Sigmoid colon (tissue), 7 donors: Measurements from ENCODE around the gene MRPL38. TPM values are rescaled to one million over a fixed set of nuclear protein-coding genes. Genes with fewer than 3 reads are reported as not detected.
A peak's percentile ranks its signal among the peaks of the same experiment; 100 is the strongest.

Experiments used
- DNase-seq: peaks from one replicate; pipeline ENCODE4 v3.0.0-alpha.2; 2019
- H3K27ac ChIP-seq, 4 donors: fragments of 200-600 bp; sonication (generic); one replicate each; pipeline ENCODE4 v1.5.1; 2016 to 2019; ENCODE audit warnings: mild to moderate bottlenecking in 1 of 4
- H3K27me3 ChIP-seq, 3 donors: fragments of 200-600 bp; sonication (generic); one replicate each; pipeline ENCODE4 v1.5.1; 2019; ENCODE audit warnings: mild to moderate bottlenecking in 1 of 3
- H3K36me3 ChIP-seq, 4 donors: fragments of 200-600 bp; sonication (generic); one replicate each; pipeline ENCODE4 v1.5.1; 2016 to 2019
- H3K4me1 ChIP-seq, 4 donors: fragments of 200-600 bp; sonication (generic); one replicate each; pipeline ENCODE4 v1.5.1; 2017 to 2019
- H3K4me3 ChIP-seq, 4 donors: fragments of 200-600 bp; sonication (generic); one replicate each; pipeline ENCODE4 v1.5.1; 2017 to 2019; ENCODE audit warnings: mild to moderate bottlenecking in 2 of 4, moderate library complexity in 1 of 4
- H3K9me3 ChIP-seq, 4 donors: fragments of 200-600 bp in 3 of 4; sonication (generic) in 3 of 4; one replicate each; pipeline versions ENCODE4 v1.5.1 to v1.6.1; 2013 to 2019
- EP300 ChIP-seq, 4 donors: sonication (generic); formaldehyde crosslinking; IDR thresholded peaks; one replicate each; pipeline ENCODE4 v1.6.1; 2017; ENCODE audit warnings: antibody characterized with exemption in 4 of 4
- POLR2A ChIP-seq, 2 donors: fragments of 450-650 bp; IDR thresholded peaks; one replicate each; pipeline ENCODE4 v1.6.1; 2016; ENCODE audit warnings: antibody characterized with exemption in 2 of 2, mild to moderate bottlenecking in 2 of 2, moderate library complexity in 2 of 2
- POLR2AphosphoS5 ChIP-seq, 4 donors: sonication (generic); formaldehyde crosslinking; IDR thresholded peaks; one replicate each; pipeline ENCODE4 v1.6.1; 2017; ENCODE audit warnings: antibody characterized with exemption in 4 of 4
- WGBS, 2 donors: extraction: QIAGEN DNeasy Blood & Tissue Kit; methylation state at CpG; one replicate each; pipeline ENCODE4 v1.1.7; 2013; 5-methylcytosine and 5-hydroxymethylcytosine counted together
- intact Hi-C: fragments of 100-400 bp; cut with DNase I; formaldehyde crosslinking; loops from one replicate; pipeline ENCODE4 v1.15.1; 2023
- polyA plus RNA-seq, 3 donors: library from polyadenylated mRNA; stranded (reverse); fragments of 200-250 nt; gene quantifications; one replicate each; pipeline ENCODE4 v1.2.3, GENCODE V29; 2013
- total RNA-seq, 4 donors: library from RNA; depleted of rRNA; stranded (reverse); fragments of >200 nt; gene quantifications; one replicate each; pipeline ENCODE4 v1.1.0, GENCODE V29; 2016
- TF ChIP-seq, protein P1 (sequence below), 4 experiments: fragments of 450-650 bp in 3 of 4; fragments of 200-600 bp in 1 of 4; IDR thresholded peaks; one replicate each; pipeline ENCODE4 v1.5.1; 2016 to 2019; ENCODE audit warnings: antibody characterized with exemption in 4 of 4, mild to moderate bottlenecking in 3 of 4, moderate library complexity in 2 of 4
- donor health status: healthy with polysubstance abuse.
- donor health status: Bipolar disorder and iron deficiency.
- donor health status: healthy.

Gene MRPL38
- total and polyA plus RNA-seq, 7 donors = 32.8 to 71.5 (median 50.6) TPM

DNA sequence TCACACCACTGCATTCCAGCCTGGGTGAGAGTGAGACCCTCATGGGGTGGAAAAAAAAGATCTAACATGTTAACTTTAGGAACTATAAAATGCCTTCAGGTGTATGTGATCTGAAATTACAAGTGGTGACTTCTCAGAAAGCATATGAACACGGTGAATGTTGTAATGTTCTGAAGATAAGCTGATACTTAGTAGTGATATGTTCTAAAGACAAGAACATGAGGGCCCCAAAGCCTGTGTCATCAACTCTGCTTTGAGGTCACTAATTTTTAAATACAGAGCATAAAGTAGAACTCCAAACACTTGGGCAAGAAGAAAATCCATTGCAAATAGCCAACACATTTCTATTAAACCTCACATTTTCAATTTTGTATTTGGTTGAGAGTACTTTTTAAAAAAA, 38.8 kb upstream of the MRPL38 start:
- intact Hi-C loops = no loop called here
- Histone ChIP-seq H3K4me1 (peaks cover 0 to 15% (median 14%) of the 10 kb centered on the region in 4 donors), H3K27me3 (no peaks in the 10 kb centered on the region), H3K9me3 (no peaks in the 10 kb centered on the region), H3K4me3 (no peak overlapping the region), H3K36me3 (peaks cover 13 to 41% (median 20%) of the 10 kb centered on the region in 4 donors), H3K27ac (no peak overlapping the region)
- no peak for DNase-seq
- TF ChIP-seq POLR2AphosphoS5 (IDR thresholded peaks at IDR 0.05) (no peak), POLR2A (IDR thresholded peaks at IDR 0.05) (no peak), EP300 (IDR thresholded peaks at IDR 0.05) (no peak)
- TF ChIP-seq, protein P1, sequence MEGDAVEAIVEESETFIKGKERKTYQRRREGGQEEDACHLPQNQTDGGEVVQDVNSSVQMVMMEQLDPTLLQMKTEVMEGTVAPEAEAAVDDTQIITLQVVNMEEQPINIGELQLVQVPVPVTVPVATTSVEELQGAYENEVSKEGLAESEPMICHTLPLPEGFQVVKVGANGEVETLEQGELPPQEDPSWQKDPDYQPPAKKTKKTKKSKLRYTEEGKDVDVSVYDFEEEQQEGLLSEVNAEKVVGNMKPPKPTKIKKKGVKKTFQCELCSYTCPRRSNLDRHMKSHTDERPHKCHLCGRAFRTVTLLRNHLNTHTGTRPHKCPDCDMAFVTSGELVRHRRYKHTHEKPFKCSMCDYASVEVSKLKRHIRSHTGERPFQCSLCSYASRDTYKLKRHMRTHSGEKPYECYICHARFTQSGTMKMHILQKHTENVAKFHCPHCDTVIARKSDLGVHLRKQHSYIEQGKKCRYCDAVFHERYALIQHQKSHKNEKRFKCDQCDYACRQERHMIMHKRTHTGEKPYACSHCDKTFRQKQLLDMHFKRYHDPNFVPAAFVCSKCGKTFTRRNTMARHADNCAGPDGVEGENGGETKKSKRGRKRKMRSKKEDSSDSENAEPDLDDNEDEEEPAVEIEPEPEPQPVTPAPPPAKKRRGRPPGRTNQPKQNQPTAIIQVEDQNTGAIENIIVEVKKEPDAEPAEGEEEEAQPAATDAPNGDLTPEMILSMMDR (IDR thresholded peaks at IDR 0.05) = no peak
- 86 to 97% methylated on average over 1 of the region's 1 CpG for WGBS, 2 donors

DNA sequence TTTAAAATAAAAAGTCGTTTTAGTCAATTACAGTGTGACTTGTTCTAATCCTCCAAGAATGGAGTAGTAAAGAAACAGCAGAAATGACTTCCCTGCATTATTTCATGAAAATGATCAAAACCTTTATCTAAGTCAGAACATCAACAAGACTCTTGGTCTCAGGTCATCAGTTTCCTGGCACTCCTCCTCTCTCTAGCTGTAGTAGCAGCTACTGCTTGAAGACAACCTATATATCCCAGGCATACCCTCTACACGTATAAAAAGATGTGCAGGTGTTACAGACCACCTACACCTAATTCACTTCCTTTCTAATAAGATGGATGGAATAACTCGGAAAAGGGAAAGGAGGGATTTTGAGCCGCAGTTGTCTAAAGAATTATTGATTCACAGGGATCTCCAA, 37.8 kb upstream of the MRPL38 start:
- TF ChIP-seq POLR2A (IDR thresholded peaks at IDR 0.05) = no peak
- TF ChIP-seq, protein P1 (IDR thresholded peaks at IDR 0.05) = no peak
- TF ChIP-seq EP300 (IDR thresholded peaks at IDR 0.05) = no peak
- no peak for TF ChIP-seq POLR2AphosphoS5 (IDR thresholded peaks at IDR 0.05)
- Histone ChIP-seq H3K27ac (no peak overlapping the region), H3K36me3 (peaks cover 3 to 31% (median 12%) of the 10 kb centered on the region in 4 donors), H3K4me3 (no peak overlapping the region), H3K27me3 (no peaks in the 10 kb centered on the region), H3K4me1 (peaks cover 0 to 15% (median 14%) of the 10 kb centered on the region in 4 donors), H3K9me3 (no peaks in the 10 kb centered on the region)
- WGBS, 2 donors = 82 to 92% methylated on average over 4 of the region's 4 CpGs
- intact Hi-C loops = no loop called here
- no peak for DNase-seq

DNA sequence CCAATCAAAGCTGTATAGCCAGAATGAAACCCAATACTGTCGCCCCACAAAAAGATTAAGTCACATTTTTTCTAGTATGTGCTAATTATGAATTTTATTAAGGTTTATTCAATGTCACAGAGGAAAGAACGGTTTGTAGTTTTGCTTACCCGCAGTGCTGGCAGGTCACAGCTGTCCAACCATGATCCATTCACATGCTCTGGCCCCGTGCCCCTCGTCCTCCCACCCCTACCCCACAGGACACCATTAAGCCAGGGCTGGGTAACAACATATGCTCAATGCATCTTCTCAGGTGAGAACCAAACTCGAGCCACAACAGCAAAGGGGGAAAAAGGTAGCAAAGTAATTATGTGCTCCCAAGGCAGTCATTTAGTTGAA, 36.7 kb upstream of the MRPL38 start:
- Histone ChIP-seq H3K4me3 (peak overlapping the region in 3 of 4 donors; percentile 63 to 96 (median 91)), H3K27ac (peak overlapping the region; percentile 67 to 83 (median 80)), H3K9me3 (no peaks in the 10 kb centered on the region), H3K36me3 (peaks cover 0 to 20% (median 6%) of the 10 kb centered on the region in 4 donors), H3K27me3 (no peaks in the 10 kb centered on the region), H3K4me1 (peaks cover 0 to 15% (median 14%) of the 10 kb centered on the region in 4 donors)
- TF ChIP-seq, protein P1 (IDR thresholded peaks at IDR 0.05) = no peak
- TF ChIP-seq POLR2A (IDR thresholded peaks at IDR 0.05) = no peak
- no peak for DNase-seq
- 44 to 56% methylated on average over 6 of the region's 6 CpGs for whole genome bisulfite sequencing, 2 donors
- intact Hi-C loops = loop anchor here (2.0 kb wide), 1 partner anchor 37 kb away; the partner anchor contains the start of gene MRPL38

DNA sequence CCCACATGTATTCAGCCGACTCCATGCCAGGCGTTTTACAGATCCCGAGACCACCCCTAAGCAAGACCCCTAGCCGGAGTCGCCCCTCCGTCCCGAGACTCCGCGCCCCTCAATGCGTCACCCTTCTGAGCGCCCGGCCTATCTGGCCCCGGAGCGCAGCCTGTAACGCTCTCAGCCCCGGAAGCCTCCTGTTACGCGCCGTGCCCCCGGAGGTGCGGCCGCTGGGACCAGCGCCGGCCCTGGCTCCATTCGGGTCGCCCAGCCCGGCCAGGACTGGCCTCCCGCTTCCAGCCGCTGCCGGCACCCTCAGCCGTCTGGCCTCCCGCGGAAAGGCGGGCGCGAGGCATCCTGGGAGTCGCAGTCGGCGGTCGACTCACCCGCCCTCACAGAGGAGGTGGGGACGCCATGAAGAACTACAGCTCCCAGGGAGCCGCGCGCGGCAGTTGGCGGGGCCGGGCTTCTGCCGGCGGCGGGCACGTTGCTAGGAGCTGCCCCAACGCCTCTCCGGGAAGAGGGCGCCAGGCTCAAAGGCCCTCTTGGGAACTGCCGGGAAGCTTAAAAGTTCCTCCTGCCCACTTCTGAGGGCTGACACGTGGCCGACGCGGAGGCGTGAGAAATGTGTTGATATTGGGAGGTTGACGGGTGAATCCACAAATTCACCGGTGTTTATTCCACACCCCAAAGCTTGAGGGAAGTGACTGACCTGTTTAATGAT, 36.2 kb upstream of the MRPL38 start, which contains the start of gene FBF1:
FBF1 (minus strand) TSS at position 316 of the 715 bp plus-strand sequence. CDS start 2,893 bp downstream, outside the sequence.
- intact Hi-C loops = loop anchor here (2.0 kb wide), 1 partner anchor 36 kb away; the partner anchor contains the start of gene MRPL38
- no peaks in the 10 kb centered on the region for H3K27me3 ChIP-seq
- peaks cover 0 to 15% (median 14%) of the 10 kb centered on the region in 4 donors for H3K4me1 ChIP-seq
- 0% methylated on average over 63 of the region's 63 CpGs for WGBS, 2 donors
- peak; percentile 96 for DNase-seq
- H3K36me3 ChIP-seq = peaks cover 0 to 15% (median 2%) of the 10 kb centered on the region in 4 donors
- TF ChIP-seq POLR2AphosphoS5 (IDR thresholded peaks at IDR 0.05) = peak; percentile 79 to 91 (median 88)
- no peak for TF ChIP-seq EP300 (IDR thresholded peaks at IDR 0.05)
- TF ChIP-seq, protein P1 (IDR thresholded peaks at IDR 0.05) = no peak
- TF ChIP-seq POLR2A (IDR thresholded peaks at IDR 0.05) = peak; percentile 58 to 72
- no peaks in the 10 kb centered on the region for H3K9me3 ChIP-seq
- peak within 1 kb of the TSS; percentile 50 to 96 (median 77) for H3K4me3 ChIP-seq
- peak within 1 kb of the TSS; percentile 67 to 83 (median 80) for H3K27ac ChIP-seq
